ENCODE measurements around the gene RAB39A.

The RAB39A gene

DNA sequence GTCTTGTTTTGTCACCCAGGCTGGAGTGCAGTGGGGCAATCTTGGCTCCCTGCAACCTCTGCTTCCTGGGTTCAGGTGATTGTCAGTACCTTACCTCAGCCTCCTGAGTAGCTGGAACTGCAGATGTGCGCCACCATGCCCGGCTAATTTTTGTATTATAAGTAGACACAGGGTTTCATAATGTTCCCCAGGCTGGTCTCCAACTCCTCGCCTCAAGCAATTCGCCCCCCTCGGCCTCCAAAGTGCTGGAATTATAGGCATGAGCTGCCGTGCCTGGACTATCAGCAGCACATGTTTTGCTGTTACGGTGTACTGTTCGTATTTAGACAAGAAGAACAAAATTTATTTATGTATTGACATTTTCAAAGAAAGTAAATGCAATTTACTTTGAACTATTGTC, 34.8 kb downstream of the RAB39A start:
- no peak for DNase-seq

GRCh38 chr11:107969219-107969618, 41.0 kb downstream of the RAB39A start:
- no peak for DNase-seq

GRCh38 chr11:107970049-107970448, 41.8 kb downstream of the RAB39A start:
- DNase-seq, result no peak

DNA sequence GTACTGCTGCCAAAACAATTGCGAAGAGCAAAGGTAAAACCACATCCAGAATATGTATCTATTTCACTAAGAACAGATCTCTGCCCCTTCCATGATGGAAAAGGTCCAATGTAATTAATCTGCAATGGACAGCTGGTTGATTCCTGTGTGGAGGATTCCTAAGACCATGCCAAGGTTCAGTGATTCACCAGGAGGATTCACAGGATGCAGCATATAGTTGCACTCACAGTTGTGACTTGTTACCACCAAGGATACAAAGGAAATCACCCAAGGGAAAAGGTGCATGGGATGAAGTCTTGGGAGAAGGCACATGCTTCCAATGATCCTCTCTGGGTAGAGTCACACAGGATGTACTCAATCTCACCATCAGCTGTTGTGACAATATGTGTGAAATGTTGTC, 45.4 kb downstream of the RAB39A start:
- DNase-seq, result no peak

DNA sequence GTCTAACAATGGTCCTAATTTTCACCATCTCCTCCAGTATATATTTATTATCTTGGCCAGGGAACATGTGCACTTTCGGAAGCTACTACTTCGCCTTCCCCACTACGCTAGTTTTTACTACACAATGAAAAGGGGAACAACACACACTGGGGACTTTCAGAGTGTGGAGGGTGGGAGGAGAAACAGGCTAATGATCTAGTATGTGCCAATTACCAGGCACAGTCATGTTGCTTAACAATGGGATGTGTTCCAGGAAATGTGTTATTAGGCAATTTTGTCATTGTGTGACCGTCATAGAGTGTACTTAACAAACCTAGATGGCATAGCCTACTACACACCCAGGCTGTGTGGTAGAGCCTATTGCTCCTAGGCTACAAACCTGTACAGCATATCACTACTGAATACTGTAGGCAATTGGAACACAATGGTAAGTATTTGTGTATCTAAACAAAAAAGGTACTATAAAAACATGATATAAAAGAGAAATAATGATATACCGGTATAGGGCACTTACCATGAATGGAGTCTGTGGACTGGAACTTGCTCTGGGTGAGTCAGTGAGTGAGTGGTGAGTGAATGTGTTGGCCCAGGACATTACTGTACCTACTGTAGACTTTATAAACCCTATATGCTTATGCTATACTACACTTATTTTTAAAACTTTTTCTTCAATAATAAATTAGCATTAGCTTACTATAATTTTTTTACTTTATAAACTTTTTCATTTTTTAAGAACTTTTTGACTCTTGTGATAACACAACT, 60.3 kb downstream of the RAB39A start:
- no peak for DNase-seq

- no peak for DNase-seq
These were observed 63.7 kb downstream of the RAB39A start for GRCh38 chr11:107991868-107992414.

GRCh38 chr11:107996006-107996776, 67.9 kb downstream of the RAB39A start:
- DNase-seq, result no peak

- DNase-seq, result no peak
These were observed 70.5 kb downstream of the RAB39A start for GRCh38 chr11:107998761-107999160.

GRCh38 chr11:107999759-108000455, 71.7 kb downstream of the RAB39A start:
- peak; percentile 31 for DNase-seq

GRCh38 chr11:108002476-108002875, 74.2 kb downstream of the RAB39A start:
- no peak for DNase-seq

- no peak for DNase-seq
These were observed 75.4 kb downstream of the RAB39A start for GRCh38 chr11:108003623-108004022.

GRCh38 chr11:108007819-108008218, 79.6 kb downstream of the RAB39A start:
- no peak for DNase-seq

DNA sequence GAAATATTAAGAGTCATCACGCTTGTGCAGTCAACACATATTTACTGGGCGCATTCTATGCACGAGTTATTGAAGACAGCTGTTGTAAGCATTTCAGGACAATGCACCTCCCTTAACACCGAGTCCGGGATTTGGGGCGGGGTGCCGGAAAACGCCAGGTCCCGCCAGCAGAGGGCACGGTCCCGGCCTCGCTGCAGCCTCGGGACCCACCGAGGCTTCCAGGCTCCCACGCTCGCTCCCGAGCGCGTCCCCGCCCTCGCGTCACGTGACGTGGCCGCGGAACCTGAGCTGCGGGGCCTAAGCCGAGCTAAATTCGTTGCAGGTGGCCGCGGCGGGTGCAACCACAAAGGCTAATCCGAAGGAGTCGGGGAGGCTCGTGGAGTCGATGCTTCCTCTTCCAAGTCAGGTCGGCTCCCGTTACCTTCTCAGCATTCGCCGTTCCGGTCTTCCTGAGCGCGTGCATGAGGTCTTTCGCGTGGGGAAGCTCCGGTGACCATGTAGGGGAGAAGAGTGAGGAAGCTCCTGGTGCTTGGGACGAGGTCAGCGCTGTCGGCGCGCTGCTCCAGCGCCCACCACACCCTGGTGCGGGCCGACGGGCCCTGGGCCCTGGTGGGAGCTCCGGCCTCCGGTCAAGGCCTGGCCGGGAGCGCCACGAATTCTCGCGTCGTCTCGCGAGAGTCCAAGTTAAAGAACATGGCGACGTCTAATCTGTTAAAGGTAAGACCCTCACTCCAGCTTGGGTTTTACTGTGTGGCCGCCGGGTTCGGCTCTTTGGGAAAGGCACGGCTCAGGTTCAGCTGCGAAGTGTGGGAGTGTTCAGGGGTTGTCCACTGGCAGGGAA, 80.6 kb downstream of the RAB39A start, which contains the start of gene CUL5:
Gene CUL5 (plus strand): TSS at position 243 of the 841 bp plus-strand sequence. CDS start 451 bp downstream, at position 694.
- peak; percentile 89 for DNase-seq

- no peak for DNase-seq
These were observed 81.5 kb downstream of the RAB39A start for GRCh38 chr11:108009497-108010370.

DNA sequence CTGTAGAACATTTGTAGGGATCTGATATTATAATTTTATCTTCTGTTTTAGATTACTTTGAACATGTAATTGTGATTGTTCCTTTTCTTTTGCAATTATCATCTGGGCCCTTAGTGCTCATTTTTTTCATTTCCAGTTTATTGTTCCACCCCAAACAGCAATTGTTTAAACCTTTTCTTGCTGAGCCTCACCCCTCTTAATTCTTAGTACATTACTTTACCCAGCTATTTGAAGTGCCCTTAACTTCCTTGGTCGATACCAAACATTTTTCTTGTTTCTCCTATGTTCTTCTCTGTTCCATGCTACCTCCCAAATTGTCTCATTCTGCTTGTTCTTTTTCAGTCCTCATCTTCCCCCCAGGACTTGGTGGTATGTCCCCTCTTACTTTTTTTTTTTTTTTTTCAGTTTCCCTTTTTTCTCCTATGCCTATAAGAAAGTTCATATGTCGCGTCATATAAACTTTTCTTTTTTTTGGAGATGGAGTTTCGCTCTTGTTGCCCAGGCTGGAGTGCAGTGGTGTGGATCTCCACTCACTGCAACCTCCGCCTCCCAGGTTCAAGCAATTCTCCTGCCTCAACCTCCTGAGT, 84.0 kb downstream of the RAB39A start:
- DNase-seq, result no peak

Measured in stimulated activated CD4-positive, alpha-beta T cell treated with anti-CD3 and anti-CD28 coated beads, Interleukin-1b, Interleukin-23, amount 100 ng/mL, for 48 hours (primary cell).